ENCODE data around the gene BLOC1S5.

- TF ChIP-seq ZNF274 (IDR thresholded peaks at IDR 0.05; ENCODE audit: low read depth, low read length) (no peak), SUZ12 (IDR thresholded peaks at IDR 0.05; ENCODE audit: extremely low read depth, insufficient read depth, insufficient read length) (no peak), YY1 (IDR thresholded peaks at IDR 0.05; ENCODE audit: insufficient read depth, insufficient read length) (no peak)
These were observed 689 bp upstream of the BLOC1S5 start for GRCh38 chr6:8064638-8065518.

Data from NT2/D1 (cell line).